G401 (cell line): Measurements from ENCODE around the gene AEN. TPM values are rescaled to one million over a fixed set of nuclear protein-coding genes. Genes with fewer than 3 reads are reported as not detected.
A peak's percentile ranks its signal among the peaks of the same experiment; 100 is the strongest.

Experiments
- DNase-seq: peaks from one replicate; pipeline ENCODE4 v3.0.0-alpha.2; 2015; ENCODE audit warnings: low spot score
- in situ Hi-C: cut with HindIII; loops from 2 replicates; pipeline ENCODE4 v1.10.0; 2016; ENCODE audit warnings: low sequenced_read_pairs, mixed read lengths
- total RNA-seq: library from RNA; depleted of rRNA; stranded (reverse); fragments of >200 nt; shearing (Covaris generic); gene quantifications from 2 replicates; pipeline ENCODE4 v1.2.3, GENCODE V29; 2014; rRNA removed

Gene AEN
- total RNA-seq, result 112 and 148 TPM in 2 replicates

- in situ Hi-C loops, result no loop called here
- DNase-seq, result peak; percentile 95
These were observed at the start of gene AEN for GRCh38 chr15:88620995-88621772. Gene AEN (plus strand): TSS chr15:88621340. CDS start chr15:88626210, 4,870 bp downstream.

- DNase-seq, result no peak
- in situ Hi-C loops, result no loop called here
These were observed 49.3 kb upstream of the AEN start for GRCh38 chr15:88571852-88572259.

GRCh38 chr15:88574077-88574476 lies 47.1 kb upstream of the AEN start:
- in situ Hi-C loops, result no loop called here

GRCh38 chr15:88574655-88575054 lies 46.5 kb upstream of the AEN start:
- in situ Hi-C loops, result no loop called here
- DNase-seq, result no peak

More at GRCh38 chr15:88574077-88574476, 47.1 kb upstream of the AEN start:
- DNase-seq, result no peak

- no peak for DNase-seq
- in situ Hi-C loops, result no loop called here
These were observed 41.8 kb upstream of the AEN start for GRCh38 chr15:88579322-88579721.

- in situ Hi-C loops, result no loop called here
- no peak for DNase-seq
These were observed 40.6 kb upstream of the AEN start for GRCh38 chr15:88580532-88580931.

- in situ Hi-C loops, result no loop called here
- peak; percentile 11 for DNase-seq
These were observed 34.6 kb upstream of the AEN start for GRCh38 chr15:88586401-88587162.

GRCh38 chr15:88590759-88591158 lies 30.4 kb upstream of the AEN start:
- DNase-seq, result no peak
- in situ Hi-C loops, result no loop called here

- in situ Hi-C loops, result no loop called here
- DNase-seq, result no peak
These were observed 29.8 kb upstream of the AEN start for GRCh38 chr15:88591384-88591783.

- in situ Hi-C loops, result no loop called here
- DNase-seq, result peak; percentile 62
These were observed 17.3 kb upstream of the AEN start for GRCh38 chr15:88603885-88604284.

- in situ Hi-C loops, result no loop called here
These were observed 16.6 kb upstream of the AEN start for GRCh38 chr15:88604381-88605188.

GRCh38 chr15:88605189-88606069 lies 15.7 kb upstream of the AEN start:
- in situ Hi-C loops, result no loop called here
- peak; percentile 60 for DNase-seq

More at GRCh38 chr15:88604381-88605188, 16.6 kb upstream of the AEN start:
- peak; percentile 64 for DNase-seq

- in situ Hi-C loops, result no loop called here
- DNase-seq, result peak; percentile 56
These were observed 14.9 kb upstream of the AEN start for GRCh38 chr15:88606070-88606794.

- no peak for DNase-seq
These were observed 13.2 kb upstream of the AEN start for GRCh38 chr15:88607951-88608350.

GRCh38 chr15:88608607-88609181 lies 12.4 kb upstream of the AEN start:
- no peak for DNase-seq
- in situ Hi-C loops, result no loop called here

More at GRCh38 chr15:88607951-88608350, 13.2 kb upstream of the AEN start:
- in situ Hi-C loops, result no loop called here

- DNase-seq, result no peak
- in situ Hi-C loops, result loop anchor here (10.0 kb wide), 1 partner anchor 135 kb away; no protein-coding TSS in a partner anchor
These were observed 11.6 kb upstream of the AEN start for GRCh38 chr15:88609344-88610090.

GRCh38 chr15:88610701-88611231 lies 10.4 kb upstream of the AEN start:
- in situ Hi-C loops, result loop anchor here (10.0 kb wide), 1 partner anchor 136 kb away; no protein-coding TSS in a partner anchor
- DNase-seq, result no peak
